Stimulated activated CD4-positive, alpha-beta T cell treated with anti-CD3 and anti-CD28 coated beads, Interleukin-12 subunit alpha, Interleukin-12 subunit beta, amount 100 ng/mL, for 48 hours (primary cell): ENCODE results near the gene TAF3.

Experiments
- DNase-seq, 3 donors: peaks; one replicate each; pipeline ENCODE4 v3.0.0-alpha.2; 2020; ENCODE audit warnings: low read depth in 2 of 3, low spot score in 1 of 3

TAF3 gene

DNA sequence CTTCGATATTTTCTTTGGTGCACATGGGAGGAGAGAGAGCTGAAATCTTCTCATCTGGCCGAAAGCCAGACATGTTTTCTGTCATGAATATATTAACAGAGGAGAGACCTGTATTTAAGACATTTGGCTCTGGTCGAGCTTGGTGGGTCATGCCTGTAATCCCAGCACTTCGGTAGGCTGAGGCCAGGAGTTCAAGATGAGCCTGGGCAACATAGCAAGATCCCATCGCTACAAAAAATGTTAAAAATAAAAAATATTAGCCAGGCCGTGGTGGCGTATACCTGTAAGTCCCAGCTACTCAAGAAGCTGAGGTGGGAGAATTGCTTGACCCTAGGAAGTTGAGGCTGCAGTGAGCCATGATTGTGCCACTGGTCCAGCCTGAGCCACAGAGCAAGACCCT is 214.3 kb downstream of the TAF3 start:
- no peak for DNase-seq

DNA sequence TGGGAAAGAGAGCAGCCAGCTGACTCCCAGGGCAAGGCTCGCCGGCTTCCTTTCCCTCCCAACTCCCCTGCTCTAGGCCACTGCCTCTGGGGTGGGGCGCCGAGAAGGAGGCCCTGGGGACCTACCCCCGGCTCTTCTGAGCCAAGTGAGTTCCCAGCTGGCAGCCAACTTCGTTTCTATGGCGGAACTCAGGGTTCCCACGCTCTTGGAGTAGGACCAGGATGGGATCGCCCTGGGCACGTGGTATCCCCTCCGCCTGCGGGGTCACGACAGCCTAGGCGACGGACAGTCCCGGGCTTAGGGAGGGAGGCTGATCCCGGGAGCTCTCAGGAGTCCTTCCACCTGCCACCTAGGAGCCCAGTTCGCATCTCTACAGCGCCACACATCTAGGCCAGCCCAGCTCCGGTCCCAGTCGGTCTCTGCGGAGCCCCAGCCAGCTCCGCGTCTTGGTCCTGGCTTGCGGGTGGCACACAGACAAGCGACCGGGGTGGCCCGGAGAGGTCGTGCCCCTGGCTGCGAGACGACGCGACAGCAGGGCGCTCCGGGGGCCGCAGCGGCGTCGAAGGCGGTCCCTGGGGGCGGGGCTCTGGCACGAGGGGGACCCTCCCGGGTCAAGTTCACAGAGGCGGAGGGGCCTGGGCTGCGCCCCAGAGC is 215.6 kb downstream of the TAF3 start:
- no peak for DNase-seq

DNA sequence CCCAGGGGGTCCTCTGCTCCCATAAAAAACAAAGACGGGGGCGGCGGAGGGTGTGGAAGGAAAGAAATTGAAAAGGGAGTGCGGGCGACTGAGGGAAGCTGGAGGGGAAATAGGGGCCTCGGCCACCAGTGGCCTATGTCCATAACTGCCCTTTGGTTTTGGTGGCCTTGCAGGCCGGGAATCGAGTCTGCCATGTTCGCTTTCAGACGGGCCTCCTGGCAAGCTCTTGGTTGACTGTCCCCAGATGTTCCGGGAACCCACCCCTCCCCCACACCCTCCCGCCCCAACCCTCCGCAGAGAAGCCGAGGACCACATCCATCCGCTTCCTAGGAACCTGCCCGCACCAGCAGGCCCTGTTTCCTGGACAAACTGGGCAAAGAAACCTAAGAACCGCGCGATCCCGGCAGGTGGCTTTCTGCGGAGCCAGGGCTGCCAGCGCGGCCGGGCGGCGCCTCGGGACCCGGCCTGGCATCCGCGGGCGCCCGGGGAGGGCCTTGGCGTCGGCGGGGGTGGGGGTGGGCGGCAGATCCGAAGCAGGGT is 216.2 kb downstream of the TAF3 start:
- DNase-seq = no peak

DNA sequence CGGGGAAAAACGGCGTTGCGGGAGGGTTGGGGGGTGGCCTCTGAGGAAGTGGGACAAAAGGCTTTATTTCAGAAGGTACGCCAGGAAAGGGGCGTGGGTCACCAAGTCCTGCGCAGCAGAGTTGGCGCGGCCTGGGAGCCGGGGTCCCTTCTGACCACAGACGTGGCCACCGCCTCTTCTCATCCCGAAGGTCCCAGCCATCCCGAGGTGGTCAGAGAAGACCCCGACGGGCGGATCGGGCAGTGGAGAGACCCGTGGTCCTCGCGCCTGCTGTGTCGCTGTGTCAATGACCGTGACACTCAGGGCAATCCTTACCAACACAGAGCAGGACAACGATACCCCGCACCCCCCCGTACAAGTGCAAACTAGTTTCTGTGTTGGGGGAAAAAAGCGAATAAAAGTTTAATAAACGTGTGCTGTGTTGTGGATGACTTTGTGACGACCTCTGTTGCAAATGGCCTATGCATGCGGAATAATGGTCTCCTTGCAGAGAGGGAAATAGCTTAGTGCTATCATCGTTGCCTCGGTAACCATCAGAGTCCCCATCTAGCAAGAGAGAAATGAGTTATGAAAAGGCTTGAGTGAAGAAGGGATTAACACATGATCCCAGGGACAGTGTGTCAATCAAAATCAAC is 216.8 kb downstream of the TAF3 start:
- DNase-seq = no peak

DNA sequence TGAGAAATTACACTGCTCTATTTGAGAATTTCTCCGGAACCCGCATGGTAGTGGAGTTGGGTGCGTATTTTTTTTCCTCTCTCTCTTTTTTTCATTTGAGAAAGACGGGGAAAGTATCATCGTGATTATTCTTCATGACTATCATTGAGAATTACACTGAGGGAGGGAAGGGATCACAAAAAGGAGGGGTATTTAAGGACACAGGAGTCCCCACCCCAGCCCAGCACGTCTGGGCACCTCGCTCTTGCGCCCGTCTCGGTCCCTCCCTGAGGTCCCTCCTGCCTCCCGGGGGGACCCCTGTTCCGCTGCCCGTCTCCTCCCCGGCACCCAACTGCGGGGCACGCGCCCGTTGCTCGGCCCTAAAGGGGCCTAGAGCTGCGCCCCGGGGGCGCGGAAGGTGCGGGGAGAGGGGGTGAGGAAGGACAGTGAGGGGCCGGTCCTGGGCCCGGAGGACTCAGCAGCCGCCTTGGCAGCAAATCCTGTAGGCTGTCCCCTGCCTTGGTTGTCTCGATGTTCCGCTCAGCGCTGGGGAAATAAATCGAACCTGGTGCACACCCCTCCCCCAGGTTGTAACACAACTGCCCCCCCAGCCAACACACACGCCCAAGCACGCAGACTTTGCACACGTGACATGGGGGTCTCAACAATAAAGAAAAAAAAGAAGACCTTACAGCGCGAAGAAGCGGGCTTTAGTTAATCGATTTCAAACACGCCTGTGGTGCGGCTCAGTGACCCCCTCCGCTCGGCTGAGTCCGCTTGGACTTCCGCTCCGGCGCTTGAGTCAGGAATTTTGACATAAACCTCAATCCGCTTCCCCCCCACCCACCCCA is 217.6 kb downstream of the TAF3 start:
- DNase-seq = no peak

DNA sequence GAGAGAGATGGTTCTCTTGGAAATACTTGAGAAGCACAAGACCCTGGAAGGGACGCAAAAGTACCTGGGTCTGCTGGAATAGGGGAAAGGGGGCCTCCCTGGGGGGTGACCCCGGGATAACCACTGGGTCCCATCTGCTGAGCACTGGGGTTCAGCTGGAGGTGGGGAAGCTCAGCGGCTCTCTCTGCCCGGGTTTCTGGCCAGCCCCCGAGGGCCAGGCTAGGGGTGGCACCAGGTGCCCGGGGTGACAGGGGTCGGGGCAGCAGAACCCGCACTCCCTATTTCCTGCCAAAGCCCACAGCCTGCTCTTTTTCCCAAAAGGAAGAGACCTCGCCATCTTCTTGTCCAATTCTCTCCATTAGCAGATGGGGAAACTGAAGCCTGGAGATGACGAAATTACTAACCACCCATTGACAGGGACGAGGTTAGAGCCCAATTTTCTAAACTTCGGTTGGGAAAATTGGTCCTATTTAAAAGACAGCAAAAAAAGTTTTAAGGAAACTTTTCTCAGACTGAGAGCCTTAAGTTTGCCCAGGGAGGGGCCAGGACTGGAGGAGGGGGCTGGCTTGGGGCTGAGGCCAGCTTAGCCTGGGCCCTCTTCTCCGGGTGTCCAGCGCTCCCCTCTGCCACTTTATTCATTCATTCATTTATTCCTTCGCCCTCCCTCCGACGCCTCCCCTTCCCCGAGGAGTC is 218.3 kb downstream of the TAF3 start:
- no peak for DNase-seq

DNA sequence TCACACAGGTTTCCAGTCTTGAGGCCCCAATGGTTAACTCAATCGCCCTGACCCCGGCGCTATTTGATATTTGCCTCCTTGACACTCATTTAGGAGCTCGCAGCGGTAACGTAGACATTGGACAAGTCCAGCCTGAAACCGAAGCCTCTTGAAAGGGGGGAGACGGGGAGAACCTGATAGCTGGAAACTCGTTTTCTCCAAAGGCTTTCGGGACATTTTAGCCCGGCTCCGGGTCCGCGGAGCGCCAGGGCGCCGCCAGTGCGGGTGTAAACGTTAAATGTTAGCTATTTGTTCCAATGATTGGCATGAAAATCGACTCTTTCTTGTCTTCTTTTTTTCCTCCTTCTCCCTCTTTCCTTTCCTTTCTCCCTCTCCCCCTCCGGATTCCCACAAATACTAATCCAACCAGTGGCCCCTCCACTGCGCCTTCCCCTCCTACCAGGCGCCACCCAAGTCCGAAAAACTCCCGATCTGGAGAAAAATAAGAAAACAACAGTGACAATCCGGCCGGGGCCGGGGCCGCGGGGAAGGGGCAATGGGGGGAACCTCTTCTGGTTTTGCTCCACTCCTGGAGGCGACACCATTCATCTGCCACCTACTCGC is 219.0 kb downstream of the TAF3 start:
- no peak for DNase-seq

DNA sequence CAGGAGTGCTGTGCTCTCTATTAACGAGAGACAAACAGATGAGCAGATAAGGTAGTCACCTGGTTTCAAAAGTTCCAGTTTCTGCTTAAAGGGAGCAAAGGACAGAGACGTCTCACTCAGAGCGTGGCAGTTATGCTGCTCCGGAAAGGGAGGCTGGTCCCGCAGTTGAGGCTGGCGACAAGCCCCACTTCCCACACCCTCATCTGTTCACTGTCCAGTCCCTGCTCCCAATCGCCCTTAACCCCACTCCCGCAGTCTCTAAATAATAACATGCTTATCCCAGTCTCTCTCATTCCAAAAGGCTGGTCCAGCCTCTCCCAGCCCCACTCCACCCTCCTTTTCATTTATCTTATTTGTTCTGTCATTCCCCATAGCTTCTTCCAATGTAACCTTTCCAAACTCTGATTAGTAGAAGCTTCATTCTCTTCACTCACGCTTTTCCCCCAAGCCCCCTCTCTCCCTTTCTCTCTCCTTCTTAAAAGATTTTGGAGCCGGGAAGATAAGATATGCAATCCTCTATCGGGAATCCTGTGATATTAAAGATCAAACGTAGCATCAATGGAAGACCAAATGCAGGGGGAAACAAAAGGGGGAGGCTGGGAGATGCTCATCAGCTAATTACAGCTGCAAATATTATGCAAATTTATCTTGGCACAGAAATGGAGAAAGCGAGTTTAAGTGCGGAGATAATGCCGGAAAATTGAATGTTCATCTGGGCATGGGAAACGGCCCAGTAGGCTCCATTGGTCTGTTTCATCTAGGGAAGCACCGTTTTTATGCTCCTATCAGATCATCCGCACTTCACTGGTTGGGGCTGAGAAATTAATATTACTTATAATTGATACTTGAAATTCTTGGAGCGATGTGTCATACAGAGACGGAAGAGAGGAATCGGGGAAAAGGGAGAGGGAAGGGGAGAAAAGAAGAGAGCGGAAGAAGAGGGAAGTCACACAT is 219.9 kb downstream of the TAF3 start:
- DNase-seq = no peak

DNA sequence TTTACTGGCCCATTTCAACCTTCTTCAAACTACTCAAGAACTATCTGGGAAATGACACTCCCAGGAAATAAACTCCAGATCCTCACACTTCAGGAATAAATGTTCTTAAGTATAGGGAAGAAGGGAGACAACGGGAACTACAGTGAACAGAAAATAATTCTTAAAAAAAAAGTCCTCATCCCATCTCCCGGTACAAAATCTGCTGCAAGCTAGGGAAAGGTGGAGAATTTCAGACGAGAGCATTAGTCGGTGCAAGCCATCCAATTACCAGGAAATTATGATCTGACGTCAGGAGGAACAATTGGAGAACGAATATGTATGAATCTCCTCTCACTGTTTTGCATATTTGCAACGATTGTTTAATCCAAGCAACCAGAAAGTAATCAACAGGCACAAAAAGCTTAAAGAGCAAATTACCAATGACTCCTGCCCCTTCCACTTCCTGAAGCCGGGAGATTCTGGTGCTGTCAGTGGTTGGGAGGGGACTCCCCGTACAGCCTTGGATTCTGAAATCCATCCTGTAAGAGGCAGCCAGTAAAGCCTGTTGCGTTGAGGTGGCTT is 221.1 kb downstream of the TAF3 start:
- DNase-seq = no peak

DNA sequence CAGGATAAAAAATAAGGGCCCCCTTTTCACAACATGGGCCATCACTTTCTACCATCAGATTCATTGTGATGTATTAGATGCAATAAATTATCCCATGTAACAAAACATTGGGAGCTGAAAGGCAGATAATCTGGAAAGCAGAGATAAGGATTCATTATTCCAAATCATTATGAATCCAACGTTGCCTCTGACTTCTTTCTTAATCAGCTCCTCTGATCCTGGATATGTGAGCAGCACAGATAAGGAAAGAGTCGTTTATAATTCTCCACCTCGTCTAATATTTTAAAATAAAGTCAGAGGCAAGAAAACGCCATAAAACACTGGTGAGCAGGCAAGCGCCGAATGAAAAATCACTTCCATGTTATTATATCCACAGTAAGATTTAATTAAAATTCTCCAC is 222.3 kb downstream of the TAF3 start:
- DNase-seq = no peak

DNA sequence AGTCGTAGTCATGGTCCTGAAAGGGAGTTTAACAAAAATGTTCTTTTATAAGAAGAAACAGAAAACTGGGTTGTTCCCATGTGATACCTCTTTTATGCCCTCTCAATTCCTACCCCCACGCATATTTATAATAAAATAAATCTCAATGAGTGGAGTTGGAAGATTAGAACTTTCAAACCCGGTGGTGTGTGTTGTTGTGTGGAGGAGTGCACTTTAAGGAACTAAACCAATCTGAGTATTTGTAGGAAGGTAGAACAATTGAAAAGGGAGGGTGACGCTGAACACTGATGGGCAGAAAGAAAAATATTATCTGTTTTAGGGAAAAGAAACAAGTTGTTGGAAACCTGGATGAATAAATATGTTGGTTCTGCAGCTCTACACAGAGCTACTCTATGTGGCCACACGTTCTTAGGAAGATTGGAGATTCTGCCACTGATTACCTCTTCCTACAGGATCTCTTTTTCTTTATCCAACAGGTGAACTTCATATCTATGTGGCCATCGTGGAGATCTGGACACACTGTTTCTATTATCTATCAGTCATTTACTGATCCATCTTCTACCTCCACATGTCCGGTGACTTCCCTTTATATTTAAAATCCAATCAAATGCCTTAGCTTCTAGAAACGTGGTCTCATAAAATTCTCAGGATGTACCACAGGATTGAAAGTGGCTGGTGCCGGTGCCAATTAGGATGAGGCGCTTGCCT is 223.1 kb downstream of the TAF3 start:
- no peak for DNase-seq

DNA sequence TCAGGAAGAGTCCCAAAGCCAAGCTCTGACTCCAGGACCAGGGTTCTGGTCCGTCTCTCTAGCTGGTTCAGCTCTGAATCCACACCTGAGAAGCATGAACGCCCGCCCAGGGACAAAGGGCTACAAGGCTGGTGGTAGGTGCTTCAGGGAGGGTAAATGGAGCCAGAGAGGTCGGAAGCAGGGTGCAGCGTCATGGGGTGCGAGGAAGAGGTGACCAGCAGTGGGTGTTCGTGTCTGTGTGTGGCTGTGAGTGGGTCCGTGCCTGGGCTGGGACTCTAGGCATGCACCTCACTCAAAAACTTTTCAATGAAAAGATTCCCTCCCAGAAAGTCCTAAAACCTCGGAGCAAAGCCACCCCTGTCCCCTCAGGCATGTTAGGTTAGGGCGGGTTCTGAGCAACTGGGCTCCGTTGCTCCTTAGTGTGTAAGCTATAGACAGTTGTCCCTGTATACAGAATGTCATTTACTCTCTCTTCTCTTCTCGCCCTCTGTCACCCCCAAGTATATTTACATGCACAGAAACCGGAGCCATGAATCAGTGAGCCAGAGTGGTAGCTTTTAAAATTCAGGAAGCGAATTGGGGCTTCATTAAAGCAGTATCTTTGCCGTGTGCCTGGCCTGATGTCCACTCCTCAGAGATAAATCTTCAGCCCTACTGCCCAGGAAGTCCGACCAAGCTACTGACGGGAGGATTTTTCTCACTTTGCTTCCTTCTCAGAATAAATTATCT is 223.9 kb downstream of the TAF3 start:
- DNase-seq = no peak

DNA sequence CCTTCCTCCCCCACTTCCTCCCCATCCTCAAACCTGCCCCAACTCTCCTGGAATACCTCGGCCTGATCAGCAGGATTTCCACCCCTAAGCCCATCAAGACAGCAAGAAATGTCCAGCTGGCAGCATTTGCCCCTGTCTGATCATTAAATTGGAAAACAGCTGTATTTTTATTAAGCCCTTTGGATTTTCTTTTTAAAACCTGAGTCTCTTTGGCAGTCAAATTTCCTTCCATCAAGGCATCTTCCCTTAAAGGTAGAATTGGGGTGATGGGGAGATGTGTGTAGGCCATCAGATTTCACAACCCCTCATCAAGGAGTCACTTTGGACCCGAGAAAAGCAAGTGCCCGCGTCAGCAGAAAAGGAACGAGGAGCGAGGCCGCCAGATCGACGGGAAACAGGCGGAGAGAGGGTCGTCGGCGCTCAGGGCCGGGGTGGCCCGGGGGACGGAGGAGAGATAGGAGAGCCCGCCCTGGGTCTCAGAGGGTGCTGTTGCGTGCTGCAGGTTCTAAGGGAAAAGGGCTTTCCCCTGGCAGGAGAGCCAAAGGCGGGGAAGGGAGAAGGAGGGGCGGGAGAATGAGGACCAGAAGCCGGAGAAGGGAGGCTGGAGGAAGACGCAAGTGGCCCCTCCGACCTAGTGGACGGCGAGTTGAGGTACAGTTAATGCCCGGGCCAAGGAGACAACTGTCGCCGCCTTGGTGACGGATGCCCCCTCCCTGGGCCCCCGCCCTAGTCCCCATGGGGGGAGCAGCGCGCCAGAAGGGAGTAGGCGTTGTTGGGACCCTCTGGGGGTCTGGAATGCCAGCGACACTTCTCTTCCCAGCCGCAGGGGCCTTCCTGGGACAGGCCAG is 224.6 kb downstream of the TAF3 start:
- no peak for DNase-seq

DNA sequence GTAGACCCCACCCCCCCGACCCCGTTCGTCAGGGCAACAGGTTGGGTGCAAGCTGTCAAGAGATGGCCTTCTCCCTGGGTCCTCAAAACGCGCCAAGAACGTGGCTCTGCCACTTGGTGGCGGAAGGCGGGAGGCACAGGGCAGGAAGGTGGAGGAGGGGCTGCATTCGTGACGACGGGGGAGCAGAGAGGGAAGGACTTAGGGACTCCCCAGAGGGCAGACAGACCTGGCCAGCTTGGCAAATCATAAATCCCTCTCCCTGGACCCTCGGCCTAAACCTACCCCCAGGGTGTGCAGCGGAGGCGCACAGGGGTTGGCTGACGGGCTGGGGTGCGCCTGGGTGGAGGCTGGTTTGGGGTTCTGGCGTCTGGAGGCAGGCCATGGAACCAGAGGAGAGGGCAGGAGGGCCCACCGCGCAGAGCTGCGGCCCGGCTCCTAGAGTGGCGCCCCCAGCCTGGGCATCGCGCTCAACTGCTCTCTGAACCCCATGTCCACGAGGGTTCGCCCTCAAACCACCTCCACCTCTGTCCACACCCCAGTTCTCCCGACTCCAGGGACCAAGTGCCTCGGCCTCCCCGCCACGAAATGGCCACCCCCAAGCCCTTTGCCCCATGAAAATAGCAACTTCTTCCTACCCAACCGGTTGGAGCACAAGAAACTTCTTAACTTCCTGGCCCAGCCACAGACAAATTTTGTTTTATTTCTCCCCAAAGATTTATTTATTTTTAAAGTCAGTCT is 225.4 kb downstream of the TAF3 start:
- no peak for DNase-seq

DNA sequence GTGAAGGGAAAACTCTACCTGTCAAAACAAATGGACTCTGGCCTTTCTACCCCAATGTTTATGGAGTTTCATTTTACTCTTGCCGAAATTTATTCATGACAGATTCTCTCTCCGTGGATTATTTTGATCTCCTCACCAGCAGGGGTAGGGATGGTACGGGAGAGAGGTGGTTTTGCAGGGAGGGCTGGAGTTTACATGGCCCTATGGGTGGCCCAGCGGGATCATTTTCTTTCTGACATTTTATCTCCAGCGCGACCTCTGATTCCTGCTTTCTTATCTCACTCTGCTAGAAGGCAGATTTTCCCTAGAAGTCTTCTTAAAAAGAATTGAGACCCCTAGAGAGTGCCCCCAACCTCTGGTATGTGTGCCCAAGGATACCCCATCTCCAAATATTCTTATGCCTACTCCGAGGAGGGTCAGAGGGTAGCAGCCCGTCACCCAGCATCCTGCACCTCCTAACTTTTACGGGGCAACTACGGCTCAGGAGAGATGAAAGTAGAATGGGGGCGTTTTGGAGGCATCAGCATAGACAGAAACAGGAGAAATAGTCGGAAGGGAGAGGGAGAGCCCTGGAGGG is 226.1 kb downstream of the TAF3 start:
- DNase-seq = no peak
